ENCODE data around the gene HNF1A. TPM values are rescaled to one million over a fixed set of nuclear protein-coding genes. Genes with fewer than 3 reads are reported as not detected.

Gene HNF1A
- total and polyA plus RNA-seq, 4 donors = 8.2 to 19.8 (median 10.6) TPM

- TF ChIP-seq REST (IDR thresholded peaks at IDR 0.05) = no peak
Observed at GRCh38 chr12:121022713-121023112, 44.4 kb downstream of the HNF1A start (continued).

GRCh38 chr12:121023799-121024198, 45.5 kb downstream of the HNF1A start:
- H3K9ac ChIP-seq (ENCODE audit: low read depth in 1 of 2, low read length in 2 of 2) = no peak overlapping the region
- peaks cover 0 to 2% (median 0%) of the 10 kb centered on the region in 4 donors for H3K36me3 ChIP-seq (ENCODE audit: control insufficient read depth in 4 of 4, insufficient read depth in 3 of 4, low read depth in 1 of 4, low read length in 3 of 4)
- WGBS = 56% methylated on average over 8 of the region's 8 CpGs
- DNase-seq (ENCODE audit: low spot score) = no peak
- no peaks in the 10 kb centered on the region for H3K27me3 ChIP-seq (ENCODE audit: control insufficient read depth in 4 of 4, insufficient read depth in 4 of 4, low read length in 3 of 4)
- no peak overlapping the region for H3K27ac ChIP-seq (ENCODE audit: low read depth in 1 of 2, low read length in 2 of 2)
- H3K9me3 ChIP-seq (ENCODE audit: control insufficient read depth in 4 of 4, low read length in 3 of 4) = no peaks in the 10 kb centered on the region
- TF ChIP-seq ATF3 (IDR thresholded peaks at IDR 0.05) (no peak), CTCF (IDR thresholded peaks at IDR 0.05; ENCODE audit: low read depth, low read length, missing input control) (no peak), NR2F2 (IDR thresholded peaks at IDR 0.05) (no peak)
- no peak overlapping the region for H3K4me3 ChIP-seq (ENCODE audit: low read depth in 1 of 3, low read length in 3 of 3)
- peaks cover 1 to 33% (median 24%) of the 10 kb centered on the region in 4 donors for H3K4me1 ChIP-seq (ENCODE audit: control insufficient read depth in 4 of 4, insufficient read depth in 4 of 4, low read length in 3 of 4)

DNA sequence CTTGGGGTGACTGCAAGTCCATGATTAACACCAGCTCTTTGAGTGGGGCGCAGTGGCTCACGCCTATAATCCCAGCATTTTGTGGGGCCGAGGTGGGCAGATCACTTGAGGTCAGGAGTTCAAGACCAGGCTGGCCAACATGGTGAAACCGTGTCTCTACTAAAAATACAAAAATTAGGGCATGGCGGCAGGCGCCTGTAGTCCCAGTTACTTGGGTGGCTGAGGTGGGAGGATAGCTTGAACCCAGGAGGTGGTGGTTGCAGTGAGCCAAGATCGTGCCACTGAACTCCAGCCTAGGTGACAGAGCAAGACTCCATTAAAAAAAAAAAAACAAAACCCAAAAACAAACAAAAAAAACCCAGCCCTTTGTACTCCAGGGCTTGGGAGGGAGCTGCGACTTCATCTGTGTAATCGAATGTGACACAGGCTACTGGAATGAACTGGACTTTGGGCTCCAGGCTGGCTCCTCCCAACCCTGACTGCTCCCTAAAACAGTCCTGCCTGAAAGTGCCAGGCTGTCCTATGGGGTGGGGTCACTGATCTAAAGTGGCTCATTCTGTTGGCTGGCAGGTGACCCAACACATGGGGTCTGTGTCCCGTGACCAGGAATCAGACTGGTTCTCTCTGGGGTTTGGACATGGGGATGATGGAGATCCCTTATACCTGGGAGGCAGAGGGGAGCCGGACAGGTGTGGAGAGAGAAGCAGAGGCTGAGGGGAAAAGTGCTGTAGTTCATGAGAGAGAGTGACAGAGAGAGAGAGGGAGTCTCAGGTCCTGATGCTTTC, 47.3 kb downstream of the HNF1A start:
- peak; percentile 51 for DNase-seq (ENCODE audit: low spot score)
- WGBS = 46% methylated on average over 11 of the region's 11 CpGs
- no peaks in the 10 kb centered on the region for H3K27me3 ChIP-seq (ENCODE audit: control insufficient read depth in 4 of 4, insufficient read depth in 4 of 4, low read length in 3 of 4)
- H3K36me3 ChIP-seq (ENCODE audit: control insufficient read depth in 4 of 4, insufficient read depth in 3 of 4, low read depth in 1 of 4, low read length in 3 of 4) = no peaks in the 10 kb centered on the region
- peak overlapping the region; percentile 92 to 93 for H3K27ac ChIP-seq (ENCODE audit: low read depth in 1 of 2, low read length in 2 of 2)
- H3K4me3 ChIP-seq (ENCODE audit: low read depth in 1 of 3, low read length in 3 of 3) = no peak overlapping the region
- H3K9me3 ChIP-seq (ENCODE audit: control insufficient read depth in 4 of 4, low read length in 3 of 4) = no peaks in the 10 kb centered on the region
- H3K9ac ChIP-seq (ENCODE audit: low read depth in 1 of 2, low read length in 2 of 2) = peak overlapping the region; percentile 36 to 37
- H3K4me1 ChIP-seq (ENCODE audit: control insufficient read depth in 4 of 4, insufficient read depth in 4 of 4, low read length in 3 of 4) = peaks cover 1 to 33% (median 24%) of the 10 kb centered on the region in 4 donors
- TF ChIP-seq JUND (IDR thresholded peaks at IDR 0.05) (peak; percentile 93 to 95), SP1 (IDR thresholded peaks at IDR 0.05) (peak; percentile 99), GABPA (IDR thresholded peaks at IDR 0.05 in 1 of 2, conservative IDR thresholded peaks at IDR 0.05 in 1 of 2) (peak in 1 of 2 donors; percentile 29), YY1 (IDR thresholded peaks at IDR 0.05) (peak; percentile 94), RXRA (IDR thresholded peaks at IDR 0.05) (peak; percentile 93 to 95), ATF3 (IDR thresholded peaks at IDR 0.05) (peak; percentile 75), FOXA1 (IDR thresholded peaks at IDR 0.05) (peak; percentile 31), HNF4G (IDR thresholded peaks at IDR 0.05) (peak; percentile 96), EGR1 (IDR thresholded peaks at IDR 0.05; ENCODE audit: low read depth in 2 of 2) (no peak), NR2F2 (IDR thresholded peaks at IDR 0.05) (peak; percentile 44), REST (IDR thresholded peaks at IDR 0.05) (peak; percentile 78), HNF4A (conservative IDR thresholded peaks at IDR 0.05) (peak; percentile 98 to 99), RAD21 (IDR thresholded peaks at IDR 0.05) (peak; percentile 37 to 38), FOXA2 (IDR thresholded peaks at IDR 0.05) (peak; percentile 68), ZBTB33 (IDR thresholded peaks at IDR 0.05) (peak; percentile 67)
- TF ChIP-seq, protein P1, sequence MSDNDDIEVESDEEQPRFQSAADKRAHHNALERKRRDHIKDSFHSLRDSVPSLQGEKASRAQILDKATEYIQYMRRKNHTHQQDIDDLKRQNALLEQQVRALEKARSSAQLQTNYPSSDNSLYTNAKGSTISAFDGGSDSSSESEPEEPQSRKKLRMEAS (IDR thresholded peaks at IDR 0.05) = peak; percentile 17
